Stimulated activated naive CD8-positive, alpha-beta T cell treated with anti-CD3 and anti-CD28 coated beads, Interleukin-15, Interleukin-2, amounts not matched to agents 100 ng/mL and 50 ng/mL, for 24 hours (primary cell): Measurements from ENCODE around the gene DLG1.
"Not testable (repeated sequence)": the region's sequence is repeated elsewhere in the genome, so short reads cannot be mapped to it uniquely, and the experiment has no call there.

Experiments
- H3K27ac Mint-ChIP-seq: one replicate; pipeline ENCODE4 v1.8.0; 2021; ENCODE audit warnings: mild to moderate bottlenecking, mixed read lengths
- H3K27me3 Mint-ChIP-seq: one replicate; pipeline ENCODE4 v1.8.0; 2021; ENCODE audit warnings: mixed read lengths
- H3K36me3 Mint-ChIP-seq: one replicate; pipeline ENCODE4 v1.8.0; 2021; ENCODE audit warnings: low read depth, mixed read lengths
- H3K4me1 Mint-ChIP-seq: one replicate; pipeline ENCODE4 v1.8.0; 2021; ENCODE audit warnings: low read depth, mixed read lengths
- H3K4me3 Mint-ChIP-seq: one replicate; pipeline ENCODE4 v1.8.0; 2021; ENCODE audit warnings: mild to moderate bottlenecking, mixed read lengths
- H3K9me3 Mint-ChIP-seq: one replicate; pipeline ENCODE4 v1.8.0; 2021; ENCODE audit warnings: mixed read lengths

Gene DLG1

GRCh38 chr3:197205265-197205664 is 93.1 kb downstream of the DLG1 start:
- Mint-ChIP-seq H3K4me1 (peaks cover 66% of the 10 kb centered on the region), H3K27me3 (no peaks in the 10 kb centered on the region), H3K27ac (peak overlapping the region; percentile 28), H3K4me3 (no peak overlapping the region), H3K36me3 (no peaks in the 10 kb centered on the region), H3K9me3 (no peaks in the 10 kb centered on the region)

- Mint-ChIP-seq H3K27ac (no peak overlapping the region), H3K4me1 (peaks cover 62% of the 10 kb centered on the region), H3K9me3 (no peaks in the 10 kb centered on the region), H3K36me3 (no peaks in the 10 kb centered on the region), H3K27me3 (no peaks in the 10 kb centered on the region), H3K4me3 (no peak overlapping the region)
Measured at GRCh38 chr3:197204736-197205135, 93.7 kb downstream of the DLG1 start.

GRCh38 chr3:197203714-197204146 is 94.7 kb downstream of the DLG1 start:
- no peak overlapping the region for H3K27ac Mint-ChIP-seq
- H3K9me3 Mint-ChIP-seq = no peaks in the 10 kb centered on the region
- no peak overlapping the region for H3K4me3 Mint-ChIP-seq
- peaks cover 60% of the 10 kb centered on the region for H3K4me1 Mint-ChIP-seq
- no peaks in the 10 kb centered on the region for H3K27me3 Mint-ChIP-seq
- H3K36me3 Mint-ChIP-seq = no peaks in the 10 kb centered on the region

- Mint-ChIP-seq H3K27ac (peak overlapping the region; percentile 23), H3K27me3 (no peaks in the 10 kb centered on the region), H3K36me3 (no peaks in the 10 kb centered on the region), H3K4me1 (peaks cover 56% of the 10 kb centered on the region), H3K4me3 (no peak overlapping the region), H3K9me3 (no peaks in the 10 kb centered on the region)
Measured at GRCh38 chr3:197202694-197203093, 95.7 kb downstream of the DLG1 start.

- Mint-ChIP-seq H3K4me3 (no peak overlapping the region), H3K27me3 (no peaks in the 10 kb centered on the region), H3K9me3 (no peaks in the 10 kb centered on the region), H3K27ac (no peak overlapping the region), H3K36me3 (no peaks in the 10 kb centered on the region), H3K4me1 (peaks cover 56% of the 10 kb centered on the region)
Measured at GRCh38 chr3:197201791-197202452, 96.5 kb downstream of the DLG1 start.

- not testable (repeated sequence) for H3K9me3 Mint-ChIP-seq, H3K27ac Mint-ChIP-seq, H3K4me3 Mint-ChIP-seq, H3K27me3 Mint-ChIP-seq, H3K36me3 Mint-ChIP-seq
- peaks cover 54% of the 10 kb centered on the region for H3K4me1 Mint-ChIP-seq
Measured at GRCh38 chr3:197200856-197201255, 97.6 kb downstream of the DLG1 start.

- Mint-ChIP-seq H3K36me3 (peaks cover 14% of the 10 kb centered on the region), H3K4me1 (peaks cover 20% of the 10 kb centered on the region), H3K4me3 (no peak overlapping the region), H3K9me3 (no peaks in the 10 kb centered on the region), H3K27me3 (no peaks in the 10 kb centered on the region), H3K27ac (no peak overlapping the region)
Measured at GRCh38 chr3:197197334-197197733, 101.1 kb downstream of the DLG1 start.

- H3K9me3 Mint-ChIP-seq = no peaks in the 10 kb centered on the region
- H3K36me3 Mint-ChIP-seq = peaks cover 17% of the 10 kb centered on the region
- no peak overlapping the region for H3K27ac Mint-ChIP-seq
- H3K27me3 Mint-ChIP-seq = no peaks in the 10 kb centered on the region
- no peak overlapping the region for H3K4me3 Mint-ChIP-seq
- peaks cover 10% of the 10 kb centered on the region for H3K4me1 Mint-ChIP-seq
Measured at GRCh38 chr3:197196192-197196591, 102.2 kb downstream of the DLG1 start.

GRCh38 chr3:197195326-197195725 is 103.1 kb downstream of the DLG1 start:
- peaks cover 8% of the 10 kb centered on the region for H3K4me1 Mint-ChIP-seq
- H3K27ac Mint-ChIP-seq = no peak overlapping the region
- no peaks in the 10 kb centered on the region for H3K9me3 Mint-ChIP-seq
- H3K27me3 Mint-ChIP-seq = no peaks in the 10 kb centered on the region
- H3K4me3 Mint-ChIP-seq = no peak overlapping the region
- H3K36me3 Mint-ChIP-seq = peaks cover 20% of the 10 kb centered on the region

- not testable (repeated sequence) for H3K4me3 Mint-ChIP-seq, H3K9me3 Mint-ChIP-seq, H3K27ac Mint-ChIP-seq, H3K27me3 Mint-ChIP-seq
- Mint-ChIP-seq H3K4me1 (peaks cover 13% of the 10 kb centered on the region), H3K36me3 (peaks cover 20% of the 10 kb centered on the region)
Measured at GRCh38 chr3:197193759-197194158, 104.7 kb downstream of the DLG1 start.

GRCh38 chr3:197191897-197192296 is 106.5 kb downstream of the DLG1 start:
- Mint-ChIP-seq H3K36me3 (peaks cover 20% of the 10 kb centered on the region), H3K9me3 (no peaks in the 10 kb centered on the region), H3K4me1 (peaks cover 13% of the 10 kb centered on the region), H3K27me3 (no peaks in the 10 kb centered on the region), H3K4me3 (no peak overlapping the region), H3K27ac (no peak overlapping the region)

- H3K9me3 Mint-ChIP-seq = no peaks in the 10 kb centered on the region
- no peaks in the 10 kb centered on the region for H3K27me3 Mint-ChIP-seq
- peaks cover 13% of the 10 kb centered on the region for H3K4me1 Mint-ChIP-seq
- peaks cover 18% of the 10 kb centered on the region for H3K36me3 Mint-ChIP-seq
- no peak overlapping the region for H3K4me3 Mint-ChIP-seq
- H3K27ac Mint-ChIP-seq = peak overlapping the region; percentile 37
Measured at GRCh38 chr3:197189623-197190022, 108.8 kb downstream of the DLG1 start.

GRCh38 chr3:197188963-197189362 is 109.4 kb downstream of the DLG1 start:
- Mint-ChIP-seq H3K27ac (no peak overlapping the region), H3K4me1 (peaks cover 13% of the 10 kb centered on the region), H3K27me3 (no peaks in the 10 kb centered on the region), H3K36me3 (peaks cover 18% of the 10 kb centered on the region), H3K4me3 (no peak overlapping the region), H3K9me3 (no peaks in the 10 kb centered on the region)

- Mint-ChIP-seq H3K4me1 (peaks cover 13% of the 10 kb centered on the region), H3K4me3 (no peak overlapping the region), H3K36me3 (peaks cover 11% of the 10 kb centered on the region), H3K27ac (no peak overlapping the region), H3K27me3 (no peaks in the 10 kb centered on the region), H3K9me3 (no peaks in the 10 kb centered on the region)
Measured at GRCh38 chr3:197186887-197187588, 111.4 kb downstream of the DLG1 start.

GRCh38 chr3:197183582-197183981 is 114.8 kb downstream of the DLG1 start:
- no peaks in the 10 kb centered on the region for H3K9me3 Mint-ChIP-seq
- no peaks in the 10 kb centered on the region for H3K4me1 Mint-ChIP-seq
- no peak overlapping the region for H3K27ac Mint-ChIP-seq
- peaks cover 5% of the 10 kb centered on the region for H3K36me3 Mint-ChIP-seq
- H3K27me3 Mint-ChIP-seq = no peaks in the 10 kb centered on the region
- H3K4me3 Mint-ChIP-seq = no peak overlapping the region

GRCh38 chr3:197181741-197182140 is 116.7 kb downstream of the DLG1 start:
- H3K4me3 Mint-ChIP-seq = no peak overlapping the region
- H3K36me3 Mint-ChIP-seq = peaks cover 15% of the 10 kb centered on the region
- H3K9me3 Mint-ChIP-seq = no peaks in the 10 kb centered on the region
- H3K27ac Mint-ChIP-seq = no peak overlapping the region
- no peaks in the 10 kb centered on the region for H3K27me3 Mint-ChIP-seq
- H3K4me1 Mint-ChIP-seq = no peaks in the 10 kb centered on the region
